Activated CD4-positive, alpha-beta T cell treated with anti-CD3 and anti-CD28 coated beads, Interleukin-2, amount 10 ng/mL, durations not matched to agents 24 days and 14 days (primary cell): ENCODE results near the gene NQO2. TPM values are rescaled to one million over a fixed set of nuclear protein-coding genes. Genes with fewer than 3 reads are reported as not detected.
"Not testable (repeated sequence)": the region's sequence is repeated elsewhere in the genome, so short reads cannot be mapped to it uniquely, and the experiment has no call there.

Experiments
- DNase-seq: peaks from one replicate; pipeline ENCODE4 v3.0.0; 2022
- H3K27ac Mint-ChIP-seq: one replicate; pipeline ENCODE4 v1.8.0; 2022; ENCODE audit warnings: mild to moderate bottlenecking, mixed read lengths
- H3K27me3 Mint-ChIP-seq: one replicate; pipeline ENCODE4 v1.8.0; 2022; ENCODE audit warnings: mixed read lengths
- H3K36me3 Mint-ChIP-seq: one replicate; pipeline ENCODE4 v1.8.0; 2022; ENCODE audit warnings: low read depth, mild to moderate bottlenecking, mixed read lengths
- H3K4me1 Mint-ChIP-seq: one replicate; pipeline ENCODE4 v1.8.0; 2021; ENCODE audit warnings: mixed read lengths
- H3K4me3 Mint-ChIP-seq: one replicate; pipeline ENCODE4 v1.8.0; 2022; ENCODE audit warnings: mild to moderate bottlenecking, moderate library complexity, mixed read lengths
- H3K9me3 Mint-ChIP-seq: one replicate; pipeline ENCODE4 v1.8.0; 2021; ENCODE audit warnings: mixed read lengths
- intact Hi-C: fragments of 100-400 bp; cut with micrococcal nuclease; formaldehyde crosslinking; loops from one replicate; pipeline ENCODE4 v1.15.1; 2023
- total RNA-seq: library from RNA; stranded (reverse); gene quantifications from 2 replicates; pipeline ENCODE4 v1.2.3, GENCODE V29; 2022

Gene NQO2
- total RNA-seq, 1 donor from 2014 or later, result 29.1 TPM

DNA sequence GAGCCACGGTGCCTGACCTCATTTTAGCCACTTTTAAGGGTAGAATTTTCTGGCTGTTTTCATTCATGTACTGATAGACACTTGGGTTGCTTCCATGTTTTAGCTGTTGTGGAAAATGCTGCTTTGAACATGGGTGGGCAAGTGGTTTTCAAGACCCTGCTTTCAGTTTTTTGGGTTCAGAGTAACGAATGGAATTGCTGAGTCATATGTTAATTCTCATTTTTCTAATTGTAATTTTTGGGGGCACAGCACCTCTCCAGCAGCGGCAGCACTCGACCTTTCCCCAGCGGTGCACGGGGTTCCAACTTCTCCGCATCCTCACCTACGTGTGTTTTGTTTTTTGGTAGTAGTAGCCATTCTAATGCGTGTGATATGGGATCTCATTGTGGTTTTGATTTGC, 5.4 kb downstream of the NQO2 start:
- Mint-ChIP-seq H3K4me1 (peaks cover 17% of the 10 kb centered on the region), H3K9me3 (peaks cover under 1% of the 10 kb centered on the region)

DNA sequence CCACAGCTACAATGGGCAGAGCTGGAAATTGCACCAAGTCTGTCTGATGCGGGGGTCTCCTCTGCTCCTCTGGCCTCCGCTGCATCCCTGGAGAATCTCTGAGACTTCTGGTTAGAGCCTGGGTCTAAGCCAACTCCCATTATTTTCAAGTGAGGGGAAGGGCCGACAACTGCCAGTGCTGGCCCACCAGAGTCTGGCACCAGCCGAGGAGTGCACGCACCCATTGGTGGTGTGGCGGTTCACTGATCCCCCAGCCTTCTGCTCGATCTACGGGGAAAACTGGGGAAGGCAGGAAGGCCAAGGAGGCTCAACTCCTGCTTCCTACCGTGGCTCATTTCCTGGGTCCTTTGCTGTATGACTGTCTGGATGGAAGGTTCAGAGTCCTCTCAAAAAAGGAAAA, 6.2 kb downstream of the NQO2 start:
- Mint-ChIP-seq H3K36me3 (peaks cover 68% of the 10 kb centered on the region), H3K27ac (no peak overlapping the region), H3K9me3 (peaks cover 3% of the 10 kb centered on the region), H3K4me3 (no peak overlapping the region), H3K4me1 (peaks cover 16% of the 10 kb centered on the region), H3K27me3 (no peaks in the 10 kb centered on the region)
- no peak for DNase-seq
- intact Hi-C loops, result no loop called here

More for the DNA sequence above, 5.4 kb downstream of the NQO2 start:
- Mint-ChIP-seq H3K27me3 (no peaks in the 10 kb centered on the region), H3K27ac (no peak overlapping the region), H3K36me3 (peaks cover 60% of the 10 kb centered on the region), H3K4me3 (no peak overlapping the region)
- no peak for DNase-seq
- intact Hi-C loops, result no loop called here

DNA sequence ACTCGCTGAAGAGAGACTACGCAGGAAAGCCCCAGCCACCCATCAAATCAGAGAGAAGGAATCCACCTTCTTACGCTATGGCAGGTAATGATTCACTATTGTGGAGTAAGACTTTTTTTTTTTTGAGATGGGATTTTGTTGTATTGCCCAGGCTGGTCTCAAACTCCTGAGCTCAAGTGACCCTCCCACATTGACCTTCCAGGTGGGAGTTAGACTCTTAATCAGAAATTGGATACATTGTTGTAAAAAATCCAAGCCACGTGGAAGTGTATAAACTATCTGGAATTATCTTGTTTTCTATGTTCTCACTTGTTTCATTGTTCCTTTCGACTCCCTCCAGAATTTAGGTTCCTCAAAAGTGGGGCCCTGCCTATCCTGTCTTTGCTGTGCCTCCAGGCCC, 6.8 kb downstream of the NQO2 start:
- Mint-ChIP-seq H3K4me3 (no peak overlapping the region), H3K27me3 (no peaks in the 10 kb centered on the region), H3K4me1 (peaks cover 16% of the 10 kb centered on the region), H3K9me3 (peaks cover 6% of the 10 kb centered on the region), H3K27ac (no peak overlapping the region), H3K36me3 (peaks cover 74% of the 10 kb centered on the region)
- intact Hi-C loops, result no loop called here
- no peak for DNase-seq

DNA sequence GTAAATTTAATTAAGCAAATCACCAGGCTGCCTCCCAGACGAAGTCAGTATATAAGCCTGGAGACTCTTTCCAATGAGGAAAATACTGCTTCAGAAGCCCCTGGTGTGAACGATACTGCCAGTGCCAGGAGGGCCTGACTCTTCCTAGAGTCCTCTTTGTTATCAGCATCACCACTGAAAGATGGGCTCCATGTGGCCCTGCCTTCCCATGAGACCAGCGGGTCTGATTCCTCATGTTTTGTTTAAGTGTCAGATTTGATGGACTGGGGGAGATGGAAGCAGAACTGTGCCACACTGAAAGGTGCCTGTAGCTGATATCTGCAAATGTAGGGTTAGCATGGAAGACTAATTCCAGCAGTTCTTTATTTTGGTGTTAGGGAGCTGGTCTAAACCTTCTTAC, 7.9 kb downstream of the NQO2 start:
- H3K27ac Mint-ChIP-seq, result no peak overlapping the region

DNA sequence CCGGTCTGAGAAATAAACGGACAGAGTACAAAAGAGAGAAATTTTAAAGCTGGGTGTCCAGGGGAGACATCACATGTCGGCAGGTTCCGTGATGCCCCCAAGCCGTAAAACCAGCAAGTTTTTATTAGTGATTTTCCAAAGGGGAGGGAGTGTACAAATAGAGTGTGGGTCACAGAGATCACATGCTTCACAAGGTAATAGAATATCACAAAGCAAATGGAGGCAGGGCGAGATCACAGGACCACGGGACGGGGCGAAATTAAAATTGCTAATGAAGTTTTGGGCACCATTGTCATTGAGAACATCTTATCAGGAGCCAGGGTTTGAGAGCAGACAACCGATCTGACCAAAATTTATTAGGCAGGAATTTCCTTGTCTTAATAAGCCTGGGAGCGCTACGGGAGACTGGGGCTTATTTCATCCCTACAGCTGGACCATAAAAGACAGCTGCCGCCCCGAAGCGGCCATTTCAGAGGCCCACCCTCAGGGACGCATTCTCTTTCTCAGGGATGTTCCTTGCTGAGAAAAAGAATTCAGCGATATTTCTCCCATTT, 9.1 kb downstream of the NQO2 start:
- intact Hi-C loops, H3K27me3 Mint-ChIP-seq, H3K4me1 Mint-ChIP-seq, H3K27ac Mint-ChIP-seq, DNase-seq, H3K4me3 Mint-ChIP-seq: not testable (repeated sequence)
- Mint-ChIP-seq H3K36me3 (peaks cover 84% of the 10 kb centered on the region), H3K9me3 (peaks cover 15% of the 10 kb centered on the region)

More for the DNA sequence above, 7.9 kb downstream of the NQO2 start:
- H3K9me3 Mint-ChIP-seq, result peaks cover 15% of the 10 kb centered on the region
- peaks cover 80% of the 10 kb centered on the region for H3K36me3 Mint-ChIP-seq
- intact Hi-C loops, result no loop called here
- no peak for DNase-seq
- peaks cover 7% of the 10 kb centered on the region for H3K4me1 Mint-ChIP-seq
- no peak overlapping the region for H3K4me3 Mint-ChIP-seq
- H3K27me3 Mint-ChIP-seq, result no peaks in the 10 kb centered on the region

DNA sequence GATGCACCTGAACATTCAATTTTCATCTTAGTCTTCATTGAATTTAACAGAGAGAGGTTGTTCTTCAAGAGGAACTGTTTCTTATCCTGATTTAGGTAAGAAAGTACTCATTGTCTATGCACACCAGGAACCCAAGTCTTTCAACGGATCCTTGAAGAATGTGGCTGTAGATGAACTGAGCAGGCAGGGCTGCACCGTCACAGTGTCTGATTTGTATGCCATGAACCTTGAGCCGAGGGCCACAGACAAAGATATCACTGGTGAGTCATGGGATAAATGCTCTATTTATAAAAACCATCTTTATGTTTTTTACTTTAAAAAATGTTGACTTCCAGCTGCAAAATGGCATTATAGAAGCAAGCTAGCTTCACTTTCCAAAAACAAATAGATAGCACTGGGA, 10.2 kb downstream of the NQO2 start:
- Mint-ChIP-seq H3K36me3 (peaks cover 87% of the 10 kb centered on the region), H3K27ac (no peak overlapping the region), H3K27me3 (no peaks in the 10 kb centered on the region)

DNA sequence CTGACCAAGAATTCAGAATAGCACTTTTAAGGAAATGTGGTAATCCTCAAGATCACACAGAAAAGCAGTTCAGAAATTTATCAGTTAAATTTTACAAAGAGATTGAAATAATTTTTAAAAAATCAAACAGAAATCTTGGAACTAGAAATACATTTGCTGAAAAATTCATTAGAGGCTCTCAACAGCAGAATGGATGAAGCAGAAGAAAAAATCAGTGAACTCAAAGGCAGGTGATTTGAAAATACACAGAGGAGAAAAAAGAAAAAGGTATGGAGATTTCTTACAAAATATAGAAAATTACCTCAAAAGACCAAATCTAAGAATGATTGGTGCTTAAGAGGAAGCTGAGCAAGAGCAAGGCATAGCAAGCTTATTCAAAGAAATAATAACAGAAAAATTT, 11.5 kb downstream of the NQO2 start:
- no peak overlapping the region for H3K4me3 Mint-ChIP-seq
- peaks cover 15% of the 10 kb centered on the region for H3K9me3 Mint-ChIP-seq
- no peaks in the 10 kb centered on the region for H3K27me3 Mint-ChIP-seq
- peaks cover 85% of the 10 kb centered on the region for H3K36me3 Mint-ChIP-seq
- H3K4me1 Mint-ChIP-seq, result peaks cover 5% of the 10 kb centered on the region
- no peak for DNase-seq
- H3K27ac Mint-ChIP-seq, result no peak overlapping the region
- intact Hi-C loops, result no loop called here

More for the DNA sequence above, 10.2 kb downstream of the NQO2 start:
- peaks cover 15% of the 10 kb centered on the region for H3K9me3 Mint-ChIP-seq
- intact Hi-C loops, result no loop called here
- H3K4me1 Mint-ChIP-seq, result peaks cover 5% of the 10 kb centered on the region
- H3K4me3 Mint-ChIP-seq, result no peak overlapping the region
- DNase-seq, result no peak

DNA sequence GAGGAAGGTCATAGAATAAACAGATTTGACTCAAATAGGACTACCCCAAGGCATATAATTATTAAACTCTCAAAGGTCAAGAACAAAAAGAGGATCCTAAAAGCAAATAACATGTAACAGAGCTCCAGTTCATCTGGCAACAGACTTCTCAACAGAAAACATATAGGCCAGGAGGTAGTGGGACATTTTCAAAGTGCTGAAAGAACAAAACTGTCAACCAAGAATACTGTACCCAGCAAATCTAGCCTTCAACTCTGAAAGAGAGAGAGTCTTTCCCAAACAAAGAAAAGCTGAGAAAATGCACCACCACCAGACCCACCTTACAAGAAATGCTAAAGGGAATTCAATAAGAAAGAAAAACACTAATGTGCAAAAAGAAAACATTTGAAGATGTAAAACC, 11.9 kb downstream of the NQO2 start:
- intact Hi-C loops, result no loop called here
- Mint-ChIP-seq H3K36me3 (peaks cover 83% of the 10 kb centered on the region), H3K9me3 (peaks cover 15% of the 10 kb centered on the region), H3K27ac (no peak overlapping the region), H3K4me1 (peaks cover 5% of the 10 kb centered on the region), H3K4me3 (no peak overlapping the region), H3K27me3 (no peaks in the 10 kb centered on the region)
- no peak for DNase-seq

DNA sequence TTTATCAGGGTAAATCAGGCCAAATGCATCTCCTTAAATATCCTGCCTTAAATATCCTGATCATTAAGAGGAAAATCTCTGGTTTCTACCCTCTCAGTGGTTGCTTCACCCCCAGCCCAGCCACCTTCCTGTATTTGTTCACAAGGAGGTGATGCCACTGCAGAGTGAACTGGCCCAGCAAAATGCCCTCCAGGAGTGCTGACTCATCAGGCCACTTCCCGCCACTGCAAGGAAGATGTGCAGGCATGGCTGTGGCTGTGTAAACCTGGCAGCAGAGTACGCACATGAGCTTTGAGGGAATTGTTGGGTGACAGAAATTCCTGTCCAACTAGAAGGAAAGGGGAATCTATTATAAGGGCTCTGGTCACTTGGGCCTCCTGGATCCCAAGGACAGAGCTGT, 13.8 kb downstream of the NQO2 start:
- intact Hi-C loops, result no loop called here
- Mint-ChIP-seq H3K4me3 (no peak overlapping the region), H3K36me3 (peaks cover 76% of the 10 kb centered on the region), H3K9me3 (peaks cover 15% of the 10 kb centered on the region), H3K4me1 (peaks cover 8% of the 10 kb centered on the region), H3K27me3 (no peaks in the 10 kb centered on the region), H3K27ac (no peak overlapping the region)
- no peak for DNase-seq

DNA sequence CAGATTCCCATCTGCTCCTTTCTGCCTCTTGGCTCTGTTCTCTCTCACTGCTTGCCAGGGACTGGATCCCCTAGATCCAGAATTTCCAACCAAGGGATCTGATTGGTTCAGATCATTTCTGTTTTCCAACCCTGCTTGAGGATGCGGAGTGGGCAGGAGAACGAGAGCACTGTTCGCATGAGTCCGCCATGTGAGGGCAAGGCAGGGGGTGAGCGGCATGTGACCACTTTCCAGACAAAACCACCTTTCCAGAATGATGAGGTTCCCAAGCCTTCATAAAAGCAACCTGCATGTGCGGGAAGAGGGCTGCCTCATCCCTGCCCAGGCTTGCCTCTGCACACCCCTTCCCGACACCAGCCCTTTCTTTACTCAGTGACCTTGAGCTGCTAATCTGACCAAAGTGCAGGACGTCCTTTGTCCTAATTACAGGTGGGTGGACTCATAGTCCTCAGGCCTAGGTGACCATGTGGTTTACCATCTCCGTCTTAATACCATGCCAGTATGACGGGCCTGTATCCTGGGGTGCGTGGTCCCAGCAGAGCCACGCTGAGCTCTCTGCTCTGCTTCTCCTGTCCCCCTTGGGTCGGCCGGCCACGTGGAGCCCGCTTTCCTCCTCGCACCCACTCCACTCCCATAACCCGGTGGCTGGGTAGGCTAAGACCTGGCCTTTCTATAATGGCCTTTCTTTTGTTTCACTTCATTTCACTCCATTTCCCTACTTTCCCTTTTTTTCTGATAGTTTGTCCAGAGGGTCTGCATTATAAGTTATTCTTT, 14.4 kb downstream of the NQO2 start:
- no peaks in the 10 kb centered on the region for H3K27me3 Mint-ChIP-seq

DNA sequence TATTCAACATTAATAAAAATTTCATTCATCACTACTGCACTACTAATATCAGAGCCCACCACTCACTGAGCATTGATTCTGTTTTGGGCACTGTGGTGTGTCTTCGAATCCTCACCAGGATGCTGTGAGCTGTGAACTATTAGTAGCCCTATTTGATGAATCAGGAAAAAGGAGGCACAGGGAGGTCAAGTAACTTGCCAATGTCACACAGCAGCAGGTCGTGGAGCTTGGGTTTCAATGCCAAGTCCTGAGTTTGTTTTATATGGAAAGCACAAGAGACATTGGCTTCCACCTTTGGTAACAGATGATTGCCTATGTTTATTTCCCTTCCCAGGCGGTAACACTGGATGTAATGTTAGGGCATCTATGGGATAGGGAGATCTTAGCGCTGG, 15.0 kb downstream of the NQO2 start:
- intact Hi-C loops, result no loop called here
- no peak overlapping the region for H3K27ac Mint-ChIP-seq
- no peak overlapping the region for H3K4me3 Mint-ChIP-seq
- H3K9me3 Mint-ChIP-seq, result peaks cover 15% of the 10 kb centered on the region
- H3K36me3 Mint-ChIP-seq, result peaks cover 70% of the 10 kb centered on the region
- peaks cover 11% of the 10 kb centered on the region for H3K4me1 Mint-ChIP-seq
- H3K27me3 Mint-ChIP-seq, result no peaks in the 10 kb centered on the region
- DNase-seq, result no peak

More for the DNA sequence above, 14.4 kb downstream of the NQO2 start:
- peaks cover 72% of the 10 kb centered on the region for H3K36me3 Mint-ChIP-seq
- no peak overlapping the region for H3K27ac Mint-ChIP-seq
- peaks cover 15% of the 10 kb centered on the region for H3K9me3 Mint-ChIP-seq
- no peak for DNase-seq
- no peak overlapping the region for H3K4me3 Mint-ChIP-seq
- intact Hi-C loops, result no loop called here
- peaks cover 8% of the 10 kb centered on the region for H3K4me1 Mint-ChIP-seq

DNA sequence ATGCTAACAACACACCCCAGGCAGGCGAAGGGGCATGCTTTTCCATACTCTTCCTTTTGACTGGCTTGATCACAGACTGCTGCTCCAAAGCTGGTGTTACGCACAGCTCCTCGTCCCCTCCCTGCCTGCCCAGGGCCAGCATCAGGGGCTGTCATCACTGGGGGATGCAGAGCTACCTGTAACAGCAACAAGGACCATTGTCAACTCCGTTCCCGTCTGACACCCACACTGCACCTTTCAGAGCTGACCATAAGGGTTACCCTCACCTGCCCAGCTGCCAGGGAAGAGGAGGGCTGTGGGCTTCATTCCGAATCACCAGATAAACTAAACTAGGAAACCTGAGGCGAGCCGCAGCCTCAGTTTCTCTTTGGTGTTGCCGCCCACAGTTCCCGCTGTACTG, 15.4 kb downstream of the NQO2 start:
- intact Hi-C loops, result no loop called here
- Mint-ChIP-seq H3K4me3 (no peak overlapping the region), H3K4me1 (peaks cover 14% of the 10 kb centered on the region), H3K9me3 (peaks cover 15% of the 10 kb centered on the region), H3K27me3 (no peaks in the 10 kb centered on the region), H3K36me3 (peaks cover 70% of the 10 kb centered on the region), H3K27ac (no peak overlapping the region)
- no peak for DNase-seq

DNA sequence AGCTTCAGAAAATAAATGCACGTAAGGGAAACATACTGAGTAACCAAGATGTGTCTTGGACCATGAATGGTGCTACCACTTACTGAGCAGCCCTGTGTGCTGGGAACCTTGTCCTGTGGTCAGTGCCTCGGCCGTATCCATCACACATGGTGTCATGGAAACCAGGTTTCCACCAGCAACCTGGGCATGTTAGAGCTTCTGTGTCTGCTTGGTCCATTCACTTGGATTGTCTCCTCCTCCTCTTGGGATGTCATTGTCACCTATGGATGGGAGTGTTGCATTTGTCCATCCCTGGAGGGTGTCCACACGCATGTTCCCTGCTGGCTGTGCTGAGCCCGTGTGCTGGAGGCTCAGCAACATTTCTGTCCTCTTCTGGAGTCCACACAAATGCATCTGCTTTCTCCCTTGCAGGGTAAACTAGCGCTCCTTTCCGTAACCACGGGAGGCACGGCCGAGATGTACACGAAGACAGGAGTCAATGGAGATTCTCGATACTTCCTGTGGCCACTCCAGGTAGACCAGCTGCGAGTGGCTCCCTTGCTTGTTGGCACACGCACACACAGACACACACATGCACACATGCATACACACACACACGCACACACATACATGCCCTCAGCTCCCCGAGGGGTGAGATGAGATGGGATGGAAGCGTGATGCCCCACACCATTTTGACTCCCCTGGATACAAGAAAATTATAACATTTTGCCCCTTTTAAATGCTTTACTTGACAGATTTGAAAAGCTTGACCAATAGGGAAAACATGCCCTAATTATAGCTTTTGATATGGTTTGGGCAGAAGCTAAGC, 17.0 kb downstream of the NQO2 start:
- no peak for DNase-seq
- H3K9me3 Mint-ChIP-seq, result peaks cover 8% of the 10 kb centered on the region
- H3K27me3 Mint-ChIP-seq, result no peaks in the 10 kb centered on the region
- intact Hi-C loops, result no loop called here
- H3K27ac Mint-ChIP-seq, result no peak overlapping the region
- H3K4me3 Mint-ChIP-seq, result no peak overlapping the region
- H3K4me1 Mint-ChIP-seq, result peaks cover 17% of the 10 kb centered on the region
- H3K36me3 Mint-ChIP-seq, result peaks cover 62% of the 10 kb centered on the region

DNA sequence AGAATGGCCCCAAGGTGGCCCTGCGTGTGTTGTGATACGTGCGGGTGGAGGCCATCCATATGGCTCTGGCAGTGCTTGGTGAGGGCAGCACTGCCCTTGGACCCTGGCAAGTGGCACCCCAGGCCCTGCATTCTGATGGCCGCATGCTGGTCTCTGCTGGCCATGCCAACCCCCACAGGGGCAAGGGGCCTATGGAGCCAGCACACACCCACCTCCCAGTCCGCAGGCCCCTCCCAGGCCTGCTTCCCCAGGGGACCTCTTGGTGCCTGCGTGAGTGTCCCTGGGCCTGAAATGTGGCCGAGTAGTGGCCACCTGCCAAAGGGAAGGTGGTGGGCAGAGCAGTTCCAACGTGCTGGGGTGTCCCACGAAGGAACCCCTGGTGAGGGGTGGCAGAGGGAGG, 17.6 kb downstream of the NQO2 start:
- no peak for DNase-seq
- Mint-ChIP-seq H3K27ac (no peak overlapping the region), H3K36me3 (peaks cover 57% of the 10 kb centered on the region), H3K4me1 (peaks cover 19% of the 10 kb centered on the region), H3K9me3 (peaks cover 1% of the 10 kb centered on the region), H3K27me3 (no peaks in the 10 kb centered on the region), H3K4me3 (no peak overlapping the region)
- intact Hi-C loops, result no loop called here
